HG03060 (cell line): ENCODE data around the gene NADSYN1.

ENCODE experiments used
- ATAC-seq: cut with Tn5 transposase; IDR thresholded peaks from one replicate; pipeline ENCODE4 v1.9.1; 2021; ENCODE audit warnings: low read depth, moderate number of reproducible peaks; ENCODE audit not compliant: unreplicated experiment

Gene NADSYN1

GRCh38 chr11:71472357-71472885 is 19.4 kb downstream of the NADSYN1 start:
- ATAC-seq: no peak

- ATAC-seq: no peak
Measured at GRCh38 chr11:71472941-71473792, 20.2 kb downstream of the NADSYN1 start.

GRCh38 chr11:71473793-71474080 is 20.7 kb downstream of the NADSYN1 start:
- no peak for ATAC-seq

- ATAC-seq: no peak
Measured at GRCh38 chr11:71474141-71474770, 21.3 kb downstream of the NADSYN1 start.

GRCh38 chr11:71474771-71475483 is 21.9 kb downstream of the NADSYN1 start:
- ATAC-seq: no peak

- ATAC-seq: no peak
Measured at GRCh38 chr11:71476031-71476430, 23.0 kb downstream of the NADSYN1 start.

GRCh38 chr11:71476926-71477640 is 24.1 kb downstream of the NADSYN1 start:
- no peak for ATAC-seq

- no peak for ATAC-seq
Measured at GRCh38 chr11:71477641-71478527, 24.9 kb downstream of the NADSYN1 start.

GRCh38 chr11:71478528-71478840 is 25.5 kb downstream of the NADSYN1 start:
- no peak for ATAC-seq

GRCh38 chr11:71481101-71481960 is 28.3 kb downstream of the NADSYN1 start:
- ATAC-seq: no peak

- no peak for ATAC-seq
Measured at GRCh38 chr11:71482216-71482615, 29.2 kb downstream of the NADSYN1 start.

- ATAC-seq: no peak
Measured at GRCh38 chr11:71482746-71483364, 29.9 kb downstream of the NADSYN1 start.

- no peak for ATAC-seq
Measured at GRCh38 chr11:71483692-71484091, 30.7 kb downstream of the NADSYN1 start.

- no peak for ATAC-seq
Measured at GRCh38 chr11:71484248-71485062, 31.5 kb downstream of the NADSYN1 start.

- ATAC-seq: no peak
Measured at GRCh38 chr11:71485063-71485399, 32.0 kb downstream of the NADSYN1 start.

- ATAC-seq: no peak
Measured at GRCh38 chr11:71485466-71485865, 32.5 kb downstream of the NADSYN1 start.

- ATAC-seq: no peak
Measured at GRCh38 chr11:71486320-71486719, 33.3 kb downstream of the NADSYN1 start.
